Hematopoietic multipotent progenitor cell treated with erythropoietin and hydrocortisone succinate and interleukin-3 and kit ligand, for 4 days (in vitro differentiated cells): Measurements from ENCODE around the gene ROR1.
A peak's percentile ranks its signal among the peaks of the same experiment; 100 is the strongest.

Experiments
- DNase-seq: peaks from one replicate; pipeline ENCODE4 v3.0.0-alpha.2; 2015

ROR1 gene

GRCh38 chr1:64117492-64117891 is 343.7 kb downstream of the ROR1 start:
- DNase-seq, result no peak

GRCh38 chr1:64121766-64122385 is 348.1 kb downstream of the ROR1 start:
- no peak for DNase-seq

DNA sequence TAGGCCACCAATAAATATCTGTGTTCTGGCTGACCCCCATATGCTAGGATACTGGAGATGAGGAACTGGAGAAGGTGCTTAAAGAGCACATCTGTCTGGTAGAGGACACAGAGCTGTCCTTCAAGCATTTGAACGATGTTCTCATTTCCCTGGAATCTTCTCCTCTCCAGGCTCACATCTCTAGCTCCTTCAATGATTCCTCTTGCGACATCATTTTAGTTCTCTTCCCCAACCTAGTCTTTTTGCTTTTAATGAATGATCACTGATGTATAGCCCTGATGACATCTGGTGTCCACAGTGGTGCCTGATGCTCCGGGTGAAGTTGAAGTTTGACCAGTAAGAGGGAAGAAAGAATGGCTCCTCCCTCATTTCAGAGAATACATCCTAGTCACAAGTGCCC is 348.8 kb downstream of the ROR1 start:
- DNase-seq, result no peak

- no peak for DNase-seq
Observed at GRCh38 chr1:64124704-64125440, 351.1 kb downstream of the ROR1 start.

DNA sequence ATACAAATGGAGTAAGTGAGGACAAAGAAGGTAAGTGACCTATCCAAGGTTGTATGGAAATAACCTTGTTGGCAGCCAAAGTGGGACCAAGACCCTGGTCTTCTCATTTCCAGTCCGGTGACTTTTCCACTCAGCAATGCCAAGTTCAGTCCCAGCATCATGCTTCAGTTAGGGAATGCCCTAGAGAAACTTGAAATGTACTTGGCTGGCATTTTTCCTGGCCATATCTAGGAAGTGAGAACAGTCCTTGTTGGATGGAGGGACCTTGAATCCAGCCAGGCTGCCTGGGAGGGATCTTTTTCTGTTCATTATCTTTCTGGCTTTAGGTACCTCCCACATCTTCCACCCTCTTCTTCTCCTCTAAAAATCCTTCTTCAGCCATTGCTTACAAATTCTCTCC is 352.8 kb downstream of the ROR1 start:
- no peak for DNase-seq

GRCh38 chr1:64127297-64127696 is 353.5 kb downstream of the ROR1 start:
- DNase-seq, result no peak

DNA sequence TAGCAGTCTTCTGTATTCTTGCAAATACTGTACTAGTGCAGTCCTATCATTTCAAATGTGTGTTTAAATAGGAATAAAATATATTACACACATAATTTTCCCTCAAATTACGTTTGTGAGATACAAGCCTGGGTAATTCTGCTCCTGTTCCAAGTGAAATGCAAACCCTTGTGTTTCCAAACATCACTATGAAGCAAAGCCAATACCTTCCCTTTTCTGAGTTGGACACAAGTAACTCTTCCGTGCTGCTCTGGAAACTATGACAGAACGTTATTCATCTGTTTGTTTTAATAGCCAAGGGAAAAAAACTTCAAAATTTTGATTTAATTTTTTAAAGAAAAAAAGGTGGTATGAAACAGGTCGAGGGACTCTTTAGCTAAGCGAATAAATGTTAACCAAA is 355.9 kb downstream of the ROR1 start:
- no peak for DNase-seq

DNA sequence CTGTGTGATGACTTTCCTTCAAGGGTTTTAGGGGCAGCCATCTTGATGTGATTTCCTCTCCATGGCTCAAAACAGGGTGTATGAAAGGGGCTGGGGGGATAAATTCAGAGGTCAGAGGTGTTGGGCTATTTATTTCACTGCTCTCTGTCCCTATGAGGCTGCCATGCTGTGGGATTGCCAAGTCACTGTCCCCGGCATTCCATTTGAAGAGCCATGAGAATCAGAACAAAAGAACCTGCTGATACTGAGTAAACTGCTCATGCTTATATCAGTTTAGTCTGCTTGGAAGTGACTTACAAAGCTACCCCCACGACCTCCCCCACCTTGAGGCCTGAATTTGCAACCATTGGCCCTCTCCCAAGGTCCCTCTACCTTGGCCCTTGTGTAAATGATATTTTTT is 357.3 kb downstream of the ROR1 start:
- no peak for DNase-seq

DNA sequence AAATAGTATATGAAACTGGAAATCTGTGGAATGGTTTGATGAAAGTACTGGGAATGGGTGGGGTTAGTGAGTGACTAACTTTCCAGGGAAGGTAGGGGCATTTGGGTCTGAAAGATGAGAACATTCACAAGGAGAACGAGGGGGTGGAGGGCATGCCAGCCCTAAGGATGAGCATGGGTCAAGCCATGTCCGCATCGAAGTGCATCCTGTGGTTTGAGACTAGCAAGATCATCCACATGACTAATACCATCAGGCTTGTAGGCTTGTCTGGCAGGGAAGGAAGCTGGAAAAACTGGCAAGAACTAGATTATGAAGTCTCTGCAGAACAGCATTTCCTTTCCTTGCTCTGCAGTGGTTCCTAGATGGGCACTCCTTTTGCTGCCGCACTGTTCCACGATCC is 359.2 kb downstream of the ROR1 start:
- DNase-seq, result no peak

DNA sequence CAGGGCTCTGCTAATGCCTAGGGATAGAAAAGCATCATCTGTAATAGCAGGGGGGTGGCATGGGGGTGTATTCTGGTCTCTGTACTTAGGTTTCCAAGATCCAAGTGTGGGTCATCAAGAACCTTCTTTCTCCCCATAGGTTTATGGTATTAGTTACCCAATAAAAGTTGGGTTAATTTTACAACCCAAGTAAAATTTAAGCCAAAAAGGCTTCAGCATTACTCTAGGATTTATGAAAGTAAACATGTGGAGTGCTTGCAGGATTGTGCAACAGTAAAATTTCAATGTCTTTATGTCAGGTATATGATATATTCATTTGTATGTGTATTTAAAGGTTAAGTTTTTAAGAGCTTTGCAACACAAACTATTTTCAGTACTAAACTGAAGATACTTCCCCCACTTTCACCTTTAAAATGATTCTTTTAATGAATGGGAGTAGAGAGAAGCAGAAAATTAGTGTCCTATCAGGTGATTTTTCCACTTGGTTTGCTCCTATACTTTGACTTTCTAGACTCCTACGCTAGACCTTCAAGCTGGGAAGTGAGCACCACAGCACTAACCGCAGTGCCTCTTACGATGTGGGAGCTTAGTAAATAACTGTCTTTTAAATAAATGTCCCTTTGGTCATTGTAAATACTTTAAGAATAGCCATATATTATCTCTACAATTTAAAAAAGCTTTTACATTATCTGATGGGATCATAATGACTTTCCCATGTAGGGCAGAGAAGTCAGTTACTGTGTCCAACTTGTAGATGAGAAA is 361.8 kb downstream of the ROR1 start:
- no peak for DNase-seq

GRCh38 chr1:64136296-64136695 is 362.5 kb downstream of the ROR1 start:
- no peak for DNase-seq

- peak; percentile 85 for DNase-seq
Observed at GRCh38 chr1:64136752-64137411, 363.1 kb downstream of the ROR1 start.

GRCh38 chr1:64137412-64137803 is 363.6 kb downstream of the ROR1 start:
- DNase-seq, result no peak

DNA sequence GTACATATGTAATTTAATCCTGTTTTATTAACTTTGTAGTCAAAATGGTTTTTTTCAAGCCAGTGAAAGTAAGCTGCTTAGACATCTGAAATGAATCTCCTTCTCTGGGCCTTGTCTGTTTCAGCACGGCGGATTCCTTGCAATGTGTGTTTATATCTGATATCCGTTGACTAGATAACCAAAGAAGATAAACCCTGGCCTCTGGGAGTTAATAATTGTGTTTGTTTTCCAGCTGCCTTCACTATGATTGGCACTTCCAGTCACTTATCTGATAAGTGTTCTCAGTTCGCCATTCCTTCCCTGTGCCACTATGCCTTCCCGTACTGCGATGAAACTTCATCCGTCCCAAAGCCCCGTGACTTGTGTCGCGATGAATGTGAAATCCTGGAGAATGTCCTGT is 366.1 kb downstream of the ROR1 start:
- peak; percentile 13 for DNase-seq

DNA sequence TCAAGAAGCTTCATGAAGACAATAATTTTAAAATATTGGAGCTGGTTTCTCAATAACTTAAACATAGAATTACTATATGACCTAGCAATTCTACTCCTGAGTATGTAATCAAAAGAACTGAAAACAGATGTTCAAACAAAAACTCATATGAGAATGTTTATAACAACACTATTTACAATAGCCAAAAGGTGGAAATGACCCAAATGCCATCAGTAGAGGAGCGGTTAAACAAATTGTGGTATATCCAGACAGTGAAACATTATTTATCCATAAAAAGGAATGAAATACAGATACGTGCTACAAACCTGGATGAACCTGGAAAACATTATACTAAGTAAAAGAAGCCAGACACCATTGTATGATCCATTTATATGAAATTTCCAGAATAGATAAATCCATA is 366.8 kb downstream of the ROR1 start:
- no peak for DNase-seq

DNA sequence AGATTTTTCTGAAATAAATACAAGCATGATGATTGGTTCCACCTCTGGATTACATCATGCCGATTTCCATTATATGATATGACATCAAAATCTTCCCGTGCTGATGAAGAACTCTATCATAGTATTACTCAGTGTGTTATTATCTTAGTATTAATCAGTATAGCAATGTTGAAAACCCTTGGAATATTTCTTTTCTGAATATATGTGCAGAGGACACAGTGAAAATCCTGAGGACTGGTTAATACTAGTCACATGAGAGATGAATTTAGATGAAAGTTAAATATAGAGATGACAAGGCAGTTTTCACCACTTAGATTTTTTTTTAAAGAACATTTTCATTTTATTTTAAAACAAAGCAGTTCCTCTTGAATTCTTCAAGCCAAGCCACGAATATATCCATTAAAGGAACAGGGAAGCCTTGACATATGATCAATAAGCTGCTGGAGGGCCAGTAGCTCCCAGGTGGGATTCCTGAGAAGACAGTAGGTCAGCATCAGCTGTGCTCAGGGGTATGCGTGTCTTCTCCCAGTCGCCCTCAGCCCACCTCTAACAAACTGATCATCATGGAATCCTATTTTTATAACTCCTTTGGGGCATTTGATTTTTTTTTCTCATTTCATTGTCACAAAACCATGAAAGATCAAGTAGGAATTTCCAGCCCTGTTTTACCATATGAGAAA is 373.4 kb downstream of the ROR1 start:
- no peak for DNase-seq

- DNase-seq, result peak; percentile 22
Observed at GRCh38 chr1:64147759-64148158, 373.9 kb downstream of the ROR1 start.

GRCh38 chr1:64150266-64150665 is 376.4 kb downstream of the ROR1 start:
- peak; percentile 13 for DNase-seq

DNA sequence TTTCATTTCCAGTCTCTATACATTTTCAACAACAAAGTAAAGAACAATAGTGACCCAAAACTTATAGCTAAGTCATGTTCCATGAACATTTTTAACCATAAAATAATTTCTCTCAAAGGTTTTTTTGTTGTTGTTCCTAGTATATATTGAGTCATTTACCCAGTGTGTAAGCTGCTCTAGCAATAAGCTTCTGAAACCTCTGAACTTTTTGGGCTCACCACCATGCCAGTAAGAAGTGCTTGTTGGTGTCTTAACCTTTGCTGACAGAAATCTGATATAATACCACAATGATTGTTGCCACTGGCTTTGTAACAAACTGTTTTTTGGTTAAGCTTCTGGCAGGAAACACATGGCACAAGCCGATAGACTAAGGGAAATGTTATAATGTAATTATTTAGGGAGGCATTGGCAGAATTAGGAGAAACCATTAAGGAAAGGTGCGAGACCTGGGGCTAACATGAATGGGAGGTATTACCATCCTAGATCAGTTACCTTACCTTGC is 377.0 kb downstream of the ROR1 start:
- peak; percentile 77 for DNase-seq

GRCh38 chr1:64155278-64155677 is 381.5 kb downstream of the ROR1 start:
- no peak for DNase-seq

DNA sequence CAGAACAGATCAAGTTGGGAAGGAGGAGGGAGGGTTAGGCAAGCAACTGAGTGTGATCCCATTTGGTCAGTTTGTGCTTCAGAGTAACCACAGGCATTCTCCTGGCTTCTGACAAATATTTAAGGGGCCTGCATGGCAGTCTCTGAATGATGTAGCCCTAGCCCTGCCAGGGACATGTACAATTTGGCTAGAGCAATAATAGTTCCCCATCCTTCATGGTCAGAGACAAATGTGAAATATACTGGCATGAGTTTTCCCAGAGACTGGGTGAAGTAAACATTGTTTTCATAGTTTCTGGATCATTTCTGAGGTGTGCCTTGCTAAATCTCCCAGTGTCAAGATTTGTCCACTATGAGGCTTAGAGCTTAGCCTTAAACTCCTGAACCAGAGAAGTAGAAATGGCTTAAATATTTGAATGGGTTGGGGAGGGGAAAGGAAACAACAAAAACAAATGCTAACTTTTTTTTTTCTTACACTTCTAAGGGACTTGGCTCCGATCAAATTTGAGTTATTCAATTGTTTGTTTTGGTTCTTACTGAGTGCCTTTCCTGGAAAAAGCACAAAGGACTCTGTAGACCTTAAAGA is 387.6 kb downstream of the ROR1 start:
- no peak for DNase-seq

- no peak for DNase-seq
Observed at GRCh38 chr1:64162151-64162550, 388.3 kb downstream of the ROR1 start.
